ENCODE data around the gene GPR6. TPM values are rescaled to one million over a fixed set of nuclear protein-coding genes. Genes with fewer than 3 reads are reported as not detected.

Gene GPR6
- not detected in 5 replicates for total RNA-seq (2022; extraction: Qiagen RNA extraction; ENCODE audit: low read depth)

GRCh38 chr6:109978174-109979032 lies at the start of gene GPR6:
TSS of gene GPR6 (plus strand) at chr6:109978311. CDS start at chr6:109979113, 802 bp downstream.

Other genes with a start within 250 kb of the GPR6 start
- gene WASF1, start 201.4 kb downstream of the GPR6 start, total RNA-seq (2022; extraction: Qiagen RNA extraction; ENCODE audit: low read depth) = 10.7 to 13.3 TPM (median 10.8 TPM) in 5 replicates
- 6.1 to 9.3 TPM (median 8.6 TPM) in 5 replicates for gene CDC40, start 202.1 kb downstream of the GPR6 start, total RNA-seq (2022; extraction: Qiagen RNA extraction; ENCODE audit: low read depth)